Lower lobe of right lung (tissue), 2 donors: ENCODE data around the gene CAPN1. TPM values are rescaled to one million over a fixed set of nuclear protein-coding genes. Genes with fewer than 3 reads are reported as not detected.

ENCODE experiments used
- ATAC-seq, 2 donors: fragments of 200-7000 bp; cut with Tn5 transposase; one replicate each; pipeline ENCODE4 v1.9.1; 2020 to 2022; ENCODE audit warnings: mild to moderate bottlenecking in 2 of 2, moderate library complexity in 2 of 2
- DNase-seq: peaks from one replicate; pipeline ENCODE4 v3.0.0-alpha.2; 2020
- H3K27ac ChIP-seq: fragments of 200-600 bp; one replicate; pipeline ENCODE4 v1.8.0; 2022
- H3K27me3 ChIP-seq: fragments of 200-600 bp; one replicate; pipeline ENCODE4 v1.8.0; 2022; ENCODE audit warnings: low read depth
- H3K36me3 ChIP-seq: fragments of 200-600 bp; one replicate; pipeline ENCODE4 v1.8.0; 2022; ENCODE audit warnings: mild to moderate bottlenecking
- H3K4me1 ChIP-seq: fragments of 200-600 bp; one replicate; pipeline ENCODE4 v1.8.0; 2022
- H3K4me3 ChIP-seq: fragments of 200-600 bp; one replicate; pipeline ENCODE4 v1.8.0; 2022; ENCODE audit warnings: mild to moderate bottlenecking
- H3K9me3 ChIP-seq: fragments of 200-600 bp; one replicate; pipeline ENCODE4 v1.8.0; 2022
- CTCF ChIP-seq: fragments of 200-600 bp; IDR thresholded peaks from one replicate; pipeline ENCODE4 v1.8.0; 2022; ENCODE audit warnings: antibody characterized with exemption, mild to moderate bottlenecking
- intact Hi-C: fragments of 100-400 bp; cut with DNase I; formaldehyde crosslinking; loops from one replicate; pipeline ENCODE4 v1.11.0; 2022
- total RNA-seq: library from RNA; stranded (reverse); fragmentation: NEBNext Ultra II Directional; extraction: Animal tissue kit (Norgen Biotek cat#: 25700); gene quantifications from one replicate; pipeline ENCODE4 v1.2.1, GENCODE V29; 2021
- donor health status: DM: no; HTN: yes; CAD: no; lungs with severe emphysema.

Gene CAPN1
- total RNA-seq, 1 donor from 2014 or later: 176 TPM

DNA sequence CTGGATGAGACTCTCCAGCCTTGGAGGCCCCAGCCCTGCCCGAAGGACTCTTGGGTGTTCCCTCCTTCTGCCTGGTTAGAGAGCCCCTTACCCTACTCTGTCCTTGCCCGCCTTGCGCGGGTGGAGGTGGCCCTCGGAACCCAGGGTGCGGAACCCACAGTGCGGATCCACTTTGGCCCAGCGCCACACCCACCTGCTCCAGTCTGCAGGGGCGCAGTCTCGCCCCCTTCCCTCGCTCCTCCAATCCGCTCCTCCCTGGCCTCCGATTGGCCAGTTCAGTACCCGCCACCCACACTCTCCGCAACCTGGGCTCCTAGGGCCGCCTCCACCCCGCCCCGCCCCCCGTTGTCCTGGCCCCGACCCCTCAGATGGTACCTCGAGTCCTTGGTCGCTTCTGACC is 2.4 kb downstream of the CAPN1 start:
- no peaks in the 10 kb centered on the region for H3K27me3 ChIP-seq
- H3K9me3 ChIP-seq: no peaks in the 10 kb centered on the region
- TF ChIP-seq CTCF: no peak
- ATAC-seq (no peak), DNase-seq (no peak)
- intact Hi-C loops: no loop called here
- H3K4me1 ChIP-seq: peaks cover 32% of the 10 kb centered on the region
- peaks cover 52% of the 10 kb centered on the region for H3K36me3 ChIP-seq
- no peak overlapping the region for H3K27ac ChIP-seq
- no peak overlapping the region for H3K4me3 ChIP-seq

DNA sequence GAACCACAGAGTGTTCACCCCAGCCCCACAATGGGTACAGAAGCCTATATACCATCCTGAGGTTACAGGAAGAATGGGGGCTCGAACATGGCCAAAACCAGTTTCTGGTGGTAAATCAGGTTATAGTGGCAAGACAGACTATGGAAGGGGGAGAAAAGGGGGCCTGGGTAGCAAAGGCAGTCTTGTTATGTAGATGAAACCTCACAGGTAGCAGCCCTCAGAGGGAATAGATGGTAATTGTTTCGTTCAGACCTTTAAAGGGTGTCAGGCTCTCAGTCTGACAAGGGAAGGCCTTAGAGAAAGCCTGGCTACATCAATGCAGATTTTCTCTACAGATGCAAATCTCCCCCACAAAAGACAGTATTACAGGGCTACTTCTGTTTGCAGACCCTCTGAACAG is 3.4 kb downstream of the CAPN1 start:
- H3K4me1 ChIP-seq: peaks cover 29% of the 10 kb centered on the region
- peaks cover 62% of the 10 kb centered on the region for H3K36me3 ChIP-seq

GRCh38 chr11:65185869-65186341 is 4.2 kb downstream of the CAPN1 start:
- intact Hi-C loops: no loop called here
- no peaks in the 10 kb centered on the region for H3K27me3 ChIP-seq
- DNase-seq (no peak), ATAC-seq (no peak)
- TF ChIP-seq CTCF: no peak
- no peak overlapping the region for H3K4me3 ChIP-seq
- peaks cover 21% of the 10 kb centered on the region for H3K4me1 ChIP-seq
- H3K27ac ChIP-seq: no peak overlapping the region
- no peaks in the 10 kb centered on the region for H3K9me3 ChIP-seq
- H3K36me3 ChIP-seq: peaks cover 69% of the 10 kb centered on the region

More for the DNA sequence above, 3.4 kb downstream of the CAPN1 start:
- intact Hi-C loops: no loop called here
- TF ChIP-seq CTCF: no peak
- Histone ChIP-seq H3K9me3 (no peaks in the 10 kb centered on the region), H3K27me3 (no peaks in the 10 kb centered on the region), H3K27ac (no peak overlapping the region), H3K4me3 (no peak overlapping the region)
- ATAC-seq (no peak), DNase-seq (no peak)

DNA sequence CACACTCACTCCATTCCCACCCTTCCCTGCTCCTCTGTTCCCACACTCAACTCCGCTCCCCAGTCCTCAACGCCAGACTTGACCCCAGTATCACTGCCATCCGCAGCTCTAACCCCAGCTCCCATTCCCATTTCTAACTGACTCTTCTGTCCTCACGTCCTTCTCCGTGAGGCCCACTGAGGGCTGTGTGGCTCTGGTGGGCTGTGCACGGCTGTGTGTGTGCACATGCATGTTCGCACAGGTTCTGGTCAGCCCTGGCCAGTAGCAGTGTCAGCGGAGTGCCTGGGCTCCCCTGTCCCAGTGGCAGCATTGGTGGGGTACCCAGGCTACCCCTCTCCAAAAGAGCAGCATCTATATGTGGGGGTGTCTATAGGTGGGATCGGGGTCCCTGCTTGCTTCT is 5.0 kb downstream of the CAPN1 start:
- intact Hi-C loops: no loop called here
- DNase-seq: no peak
- Histone ChIP-seq H3K9me3 (no peaks in the 10 kb centered on the region), H3K27me3 (no peaks in the 10 kb centered on the region), H3K27ac (no peak overlapping the region), H3K36me3 (peaks cover 75% of the 10 kb centered on the region), H3K4me1 (peaks cover 19% of the 10 kb centered on the region), H3K4me3 (no peak overlapping the region)
- no peak for ATAC-seq
- no peak for TF ChIP-seq CTCF

GRCh38 chr11:65187146-65187675 is 5.5 kb downstream of the CAPN1 start:
- Histone ChIP-seq H3K27ac (no peak overlapping the region), H3K9me3 (no peaks in the 10 kb centered on the region), H3K36me3 (peaks cover 80% of the 10 kb centered on the region), H3K4me1 (peaks cover 18% of the 10 kb centered on the region), H3K4me3 (no peak overlapping the region), H3K27me3 (no peaks in the 10 kb centered on the region)
- ATAC-seq (no peak), DNase-seq (no peak)
- intact Hi-C loops: no loop called here
- no peak for TF ChIP-seq CTCF
